HFF-Myc (cell line): ENCODE results near the gene NOTCH4.

Experiments
- DNase-seq: peaks from one replicate; pipeline ENCODE4 v3.0.0-alpha.2; 2011; ENCODE audit warnings: low read depth; ENCODE audit errors: extremely low read depth
- H3K4me3 ChIP-seq: replicated peaks from 2 replicates; pipeline ENCODE4 v1.5.1; 2011; ENCODE audit warnings: low read depth, mild to moderate bottlenecking, control low read depth, low read length
- CTCF ChIP-seq: IDR thresholded peaks from 2 replicates; pipeline ENCODE4 v1.5.1; 2012; ENCODE audit warnings: mild to moderate bottlenecking, low read depth, low read length, control low read depth; ENCODE audit errors: missing control alignments

Gene NOTCH4

GRCh38 chr6:32156891-32157290, 67.0 kb downstream of the NOTCH4 start:
- TF ChIP-seq CTCF = no peak
- H3K4me3 ChIP-seq = no peak overlapping the region

DNA sequence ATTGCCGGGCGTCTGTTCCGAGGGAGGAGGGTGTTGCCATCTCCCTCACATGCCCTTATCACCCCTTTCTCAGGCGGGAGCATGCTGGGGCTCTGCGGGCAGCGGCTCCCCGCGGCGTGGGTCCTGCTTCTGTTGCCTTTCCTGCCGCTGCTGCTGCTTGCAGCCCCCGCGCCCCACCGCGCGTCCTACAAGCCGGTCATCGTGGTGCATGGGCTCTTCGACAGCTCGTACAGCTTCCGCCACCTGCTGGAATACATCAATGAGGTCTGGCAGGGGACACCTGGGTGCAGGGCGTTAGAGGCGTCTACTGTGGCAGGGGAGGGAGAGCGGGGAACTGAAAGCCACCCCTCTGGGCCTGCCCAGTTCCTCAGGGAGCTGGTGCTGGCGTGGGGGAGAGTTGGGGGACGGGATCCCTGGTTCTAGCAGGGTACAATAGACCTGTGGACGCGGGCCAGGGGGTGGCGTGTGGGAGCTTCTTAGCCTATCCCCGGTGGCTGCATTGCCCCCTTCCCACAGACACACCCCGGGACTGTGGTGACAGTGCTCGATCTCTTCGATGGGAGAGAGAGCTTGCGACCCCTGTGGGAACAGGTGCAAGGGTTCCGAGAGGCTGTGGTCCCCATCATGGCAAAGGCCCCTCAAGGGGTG, 69.2 kb downstream of the NOTCH4 start:
- DNase-seq = no peak
- peak; percentile 47 for TF ChIP-seq CTCF
- peak overlapping the region; percentile 96 for H3K4me3 ChIP-seq

More at GRCh38 chr6:32156891-32157290, 67.0 kb downstream of the NOTCH4 start:
- DNase-seq = no peak

DNA sequence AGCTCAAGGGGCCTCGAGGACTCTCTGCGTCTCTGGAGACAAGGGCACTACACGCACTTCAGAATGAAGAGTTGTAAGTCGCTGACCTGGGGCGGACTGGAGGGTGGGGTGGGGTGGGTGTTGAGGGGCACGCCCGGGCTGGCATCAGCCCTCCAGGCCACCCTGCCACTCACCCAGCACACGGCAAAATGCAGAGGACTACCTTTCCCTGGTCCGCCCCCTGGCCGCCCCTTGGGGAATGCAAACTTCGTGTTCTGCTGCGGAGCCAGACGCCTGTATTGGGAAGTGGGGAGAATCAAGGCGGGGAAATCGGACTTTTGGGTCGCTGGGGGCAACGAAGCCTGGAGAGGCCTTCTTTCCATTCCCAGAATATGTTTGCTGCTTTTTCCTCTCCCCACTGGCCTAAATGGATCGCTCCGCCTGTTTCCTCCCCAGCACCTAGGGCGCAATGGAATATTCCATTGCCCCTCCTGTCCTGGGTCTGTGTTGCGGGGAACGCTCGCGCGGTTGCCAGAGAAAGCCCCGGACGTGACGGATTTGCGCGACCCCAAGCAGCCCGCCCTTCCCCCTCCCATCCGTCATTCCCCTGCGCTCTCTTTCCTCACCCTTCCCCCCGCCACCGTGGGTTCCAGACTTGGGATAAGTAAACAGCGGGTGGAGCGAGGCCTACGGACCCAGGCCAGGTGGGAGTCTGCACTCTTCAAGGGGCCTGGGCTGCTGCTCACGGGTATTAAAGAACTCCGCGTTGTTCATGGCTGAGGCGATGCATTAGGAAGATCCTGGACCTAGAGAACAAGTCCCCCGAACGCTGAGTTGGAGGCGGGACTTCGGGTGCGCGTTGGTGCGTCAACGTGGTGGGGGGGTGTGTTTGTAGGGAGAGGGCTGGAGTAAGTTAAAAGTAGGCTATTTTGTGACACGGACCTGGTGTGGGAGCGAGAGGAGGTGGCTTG, 70.0 kb downstream of the NOTCH4 start, which contains the start of gene PPT2:
Gene PPT2, plus strand, starts transcription at position 578 of the 950 bp plus-strand sequence. CDS start 454 bp downstream, outside the sequence.
- TF ChIP-seq CTCF = peak; percentile 22
- peak within 1 kb of the TSS; percentile 96 for H3K4me3 ChIP-seq
- peak; percentile 75 for DNase-seq

DNA sequence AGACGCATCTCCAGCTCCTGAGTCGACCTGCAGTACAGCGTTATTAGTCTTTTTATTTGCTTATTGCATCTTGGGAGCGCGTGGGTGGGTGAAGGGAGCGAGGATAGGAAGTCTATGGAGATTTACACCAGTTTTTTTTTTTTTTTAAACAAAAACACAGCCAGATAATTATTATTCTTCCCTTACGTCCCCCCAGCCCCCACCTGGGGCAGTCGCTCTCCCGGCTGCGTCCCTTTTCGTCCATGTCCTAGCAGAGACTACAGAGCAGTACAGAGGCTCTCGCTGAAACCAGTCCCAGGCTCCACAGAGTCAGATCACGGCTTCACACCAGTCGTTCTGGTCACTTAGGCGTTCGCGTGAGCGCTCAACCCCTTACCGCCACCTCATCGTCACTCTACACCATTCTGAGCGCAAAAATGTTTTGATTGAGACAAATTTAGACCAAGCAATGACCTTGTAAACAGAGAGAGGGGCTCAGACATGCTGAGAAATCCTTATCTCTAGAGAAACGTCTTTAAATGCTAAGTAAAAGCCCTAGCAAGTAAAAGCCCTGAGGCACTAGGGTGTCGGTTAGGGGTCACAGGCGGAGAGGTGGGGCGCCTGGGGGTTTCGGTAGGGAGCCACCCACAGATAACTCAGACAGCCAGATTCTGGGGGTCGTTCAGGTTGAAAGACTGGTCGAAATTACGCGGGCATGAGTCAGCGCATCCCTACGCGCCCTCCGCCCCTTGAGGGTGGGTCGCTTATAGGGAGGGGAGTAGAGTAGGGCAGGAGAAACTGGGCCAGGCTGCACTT, 70.9 kb downstream of the NOTCH4 start:
- no peak for TF ChIP-seq CTCF
- DNase-seq = no peak
- H3K4me3 ChIP-seq = peak overlapping the region; percentile 96

- DNase-seq = no peak
- no peak for TF ChIP-seq CTCF
- H3K4me3 ChIP-seq = peak within 1 kb of the TSS; percentile 96
Observed at GRCh38 chr6:32151863-32152768, 71.8 kb downstream of the NOTCH4 start, which contains the start of gene PRRT1. PRRT1 (minus strand) TSS chr6:32151939; CDS start chr6:32151827, 112 bp downstream.
